ENCODE data around the gene LTBP4. TPM values are rescaled to one million over a fixed set of nuclear protein-coding genes. Genes with fewer than 3 reads are reported as not detected.
A peak's percentile ranks its signal among the peaks of the same experiment; 100 is the strongest.

Gene LTBP4
- polyA plus RNA-seq, 1 donor (not counting 4 experiments of a cell fraction or from before 2014, with no cell fraction given) = 29.6 TPM

DNA sequence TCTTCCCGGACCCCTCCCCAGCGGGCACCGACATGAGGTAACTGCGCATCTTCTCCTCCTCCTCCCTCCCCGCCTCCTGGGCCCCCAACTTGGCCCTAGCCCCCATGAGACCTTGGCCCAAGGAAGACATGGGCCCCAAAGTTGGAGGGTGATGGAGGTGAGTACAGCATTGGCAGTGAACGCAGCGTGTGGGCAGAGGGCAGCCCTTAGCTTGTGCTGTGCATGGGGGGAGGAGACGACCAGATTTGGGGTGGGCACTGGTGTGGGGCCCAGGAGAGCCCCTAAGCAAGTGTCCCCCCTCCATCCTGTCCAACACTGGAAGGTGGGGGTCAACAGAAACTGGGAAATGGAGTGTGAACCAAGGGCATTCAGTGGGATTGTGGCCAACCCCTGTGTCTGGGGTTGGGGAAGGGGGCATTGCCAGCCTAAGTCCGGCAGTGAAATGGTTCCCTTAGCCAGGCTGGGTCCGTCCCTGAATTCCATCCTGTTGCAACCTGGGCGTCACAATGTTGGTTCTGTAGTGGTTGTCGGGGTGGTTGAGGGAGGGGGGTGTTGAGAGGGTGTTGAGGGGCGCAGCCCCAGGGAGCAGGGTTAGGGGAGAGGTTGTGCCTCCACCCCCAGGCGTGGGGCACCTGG, 65.8 kb downstream of the LTBP4 start:
- no peaks in the 10 kb centered on the region for H3K79me2 ChIP-seq (ENCODE audit: control insufficient read depth, insufficient read depth, low read length)
- H3K27ac ChIP-seq (ENCODE audit: control insufficient read depth, insufficient read depth, low read length) = peak overlapping the region; percentile 59
- no peaks in the 10 kb centered on the region for H3K27me3 ChIP-seq (ENCODE audit: control insufficient read depth, extremely low read depth, insufficient read depth, low read length)
- no peak for DNase-seq (ENCODE audit: low read depth, low spot score)
- no peak overlapping the region for H3K4me3 ChIP-seq (ENCODE audit: control insufficient read depth in 2 of 3, extremely low read depth in 1 of 3, insufficient read depth in 2 of 3, low read depth in 1 of 3, low read length in 3 of 3)
- H3K9ac ChIP-seq (ENCODE audit: control insufficient read depth, extremely low read depth, insufficient read depth, low read length) = no peak overlapping the region
- H3K4me1 ChIP-seq (ENCODE audit: control insufficient read depth, extremely low read depth, insufficient read depth, low read length) = peaks cover 12% of the 10 kb centered on the region
- FAIRE-seq = no peak
- dilution Hi-C loops (cut with MboI; ENCODE audit: extremely low pct_ligation_motif_present, low sequenced_read_pairs) = no loop called here
- H2AFZ ChIP-seq (ENCODE audit: control insufficient read depth, low read length) = no peak overlapping the region
- H3K9me3 ChIP-seq (ENCODE audit: control insufficient read depth, low read depth, low read length) = peaks cover 3% of the 10 kb centered on the region
- no peaks in the 10 kb centered on the region for H3K9me1 ChIP-seq (ENCODE audit: control insufficient read depth, extremely low read depth, insufficient read depth, low read length)
- H3K36me3 ChIP-seq (ENCODE audit: control insufficient read depth in 2 of 2, extremely low read depth in 1 of 2, insufficient read depth in 2 of 2, low read length in 2 of 2) = peaks cover 17% of the 10 kb centered on the region in 2 experiments
- TF ChIP-seq, protein P1, sequence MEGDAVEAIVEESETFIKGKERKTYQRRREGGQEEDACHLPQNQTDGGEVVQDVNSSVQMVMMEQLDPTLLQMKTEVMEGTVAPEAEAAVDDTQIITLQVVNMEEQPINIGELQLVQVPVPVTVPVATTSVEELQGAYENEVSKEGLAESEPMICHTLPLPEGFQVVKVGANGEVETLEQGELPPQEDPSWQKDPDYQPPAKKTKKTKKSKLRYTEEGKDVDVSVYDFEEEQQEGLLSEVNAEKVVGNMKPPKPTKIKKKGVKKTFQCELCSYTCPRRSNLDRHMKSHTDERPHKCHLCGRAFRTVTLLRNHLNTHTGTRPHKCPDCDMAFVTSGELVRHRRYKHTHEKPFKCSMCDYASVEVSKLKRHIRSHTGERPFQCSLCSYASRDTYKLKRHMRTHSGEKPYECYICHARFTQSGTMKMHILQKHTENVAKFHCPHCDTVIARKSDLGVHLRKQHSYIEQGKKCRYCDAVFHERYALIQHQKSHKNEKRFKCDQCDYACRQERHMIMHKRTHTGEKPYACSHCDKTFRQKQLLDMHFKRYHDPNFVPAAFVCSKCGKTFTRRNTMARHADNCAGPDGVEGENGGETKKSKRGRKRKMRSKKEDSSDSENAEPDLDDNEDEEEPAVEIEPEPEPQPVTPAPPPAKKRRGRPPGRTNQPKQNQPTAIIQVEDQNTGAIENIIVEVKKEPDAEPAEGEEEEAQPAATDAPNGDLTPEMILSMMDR (optimal IDR thresholded peaks at IDR 0.05 in 1 of 3, IDR thresholded peaks at IDR 0.05 in 1 of 3, conservative IDR thresholded peaks at IDR 0.05 in 1 of 3; ENCODE audit: extremely low read depth in 1 of 3, insufficient read depth in 2 of 3, low read length in 3 of 3) = no peak
- no peak for TF ChIP-seq EZH2 (IDR thresholded peaks at IDR 0.05; ENCODE audit: low read length)
- no peaks in the 10 kb centered on the region for H4K20me1 ChIP-seq (ENCODE audit: control insufficient read depth, extremely low read depth, insufficient read depth, low read length)
- peak overlapping the region; percentile 18 for H3K4me2 ChIP-seq (ENCODE audit: control insufficient read depth, extremely low read depth, insufficient read depth, low read depth, low read length)

DNA sequence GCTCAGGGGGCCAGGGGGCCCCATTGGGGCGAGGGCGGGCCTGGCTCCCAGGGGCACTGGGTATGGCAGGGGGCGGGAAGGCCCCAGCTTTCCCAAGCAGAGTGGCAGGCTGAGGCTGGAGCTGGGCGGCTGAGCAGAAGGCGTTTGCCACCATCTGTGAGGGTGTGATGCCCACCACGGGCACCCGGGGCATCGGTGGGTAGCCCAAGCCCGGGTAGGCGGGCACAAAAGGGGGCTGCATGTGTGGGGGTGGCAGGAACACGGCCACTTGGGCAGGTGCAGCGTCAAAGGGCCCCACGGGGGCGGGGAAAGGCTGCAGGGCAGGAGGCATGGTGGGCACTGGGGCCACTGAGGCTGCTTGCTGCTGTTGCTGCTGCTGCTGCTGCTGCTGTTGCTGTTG, 66.4 kb downstream of the LTBP4 start:
- no peak for FAIRE-seq

More for the DNA sequence above, 66.4 kb downstream of the LTBP4 start:
- DNase-seq (ENCODE audit: low read depth, low spot score) = no peak
- Histone ChIP-seq H3K4me1 (ENCODE audit: control insufficient read depth, extremely low read depth, insufficient read depth, low read length) (peaks cover 12% of the 10 kb centered on the region), H3K36me3 (ENCODE audit: control insufficient read depth in 2 of 2, extremely low read depth in 1 of 2, insufficient read depth in 2 of 2, low read length in 2 of 2) (peaks cover 20 to 24% of the 10 kb centered on the region in 2 experiments), H3K9ac (ENCODE audit: control insufficient read depth, extremely low read depth, insufficient read depth, low read length) (no peak overlapping the region), H3K9me1 (ENCODE audit: control insufficient read depth, extremely low read depth, insufficient read depth, low read length) (no peaks in the 10 kb centered on the region), H3K27ac (ENCODE audit: control insufficient read depth, insufficient read depth, low read length) (no peak overlapping the region), H3K4me2 (ENCODE audit: control insufficient read depth, extremely low read depth, insufficient read depth, low read depth, low read length) (no peak overlapping the region), H3K9me3 (ENCODE audit: control insufficient read depth, low read depth, low read length) (peaks cover 3% of the 10 kb centered on the region), H3K4me3 (ENCODE audit: control insufficient read depth in 2 of 3, extremely low read depth in 1 of 3, insufficient read depth in 2 of 3, low read depth in 1 of 3, low read length in 3 of 3) (no peak overlapping the region), H4K20me1 (ENCODE audit: control insufficient read depth, extremely low read depth, insufficient read depth, low read length) (no peaks in the 10 kb centered on the region), H3K79me2 (ENCODE audit: control insufficient read depth, insufficient read depth, low read length) (no peaks in the 10 kb centered on the region), H2AFZ (ENCODE audit: control insufficient read depth, low read length) (no peak overlapping the region), H3K27me3 (ENCODE audit: control insufficient read depth, extremely low read depth, insufficient read depth, low read length) (no peaks in the 10 kb centered on the region)
- dilution Hi-C loops (cut with MboI; ENCODE audit: extremely low pct_ligation_motif_present, low sequenced_read_pairs) = no loop called here
- TF ChIP-seq, protein P1 (optimal IDR thresholded peaks at IDR 0.05 in 1 of 3, IDR thresholded peaks at IDR 0.05 in 1 of 3, conservative IDR thresholded peaks at IDR 0.05 in 1 of 3; ENCODE audit: extremely low read depth in 1 of 3, insufficient read depth in 2 of 3, low read length in 3 of 3) = no peak
- TF ChIP-seq EZH2 (IDR thresholded peaks at IDR 0.05; ENCODE audit: low read length) = no peak
